K562 (cell line): ENCODE measurements around the gene RCC2. TPM values are rescaled to one million over a fixed set of nuclear protein-coding genes. Genes with fewer than 3 reads are reported as not detected.

ENCODE experiments used
- ARHGAP35 ChIP-seq: fragments of 450-650 bp; IDR thresholded peaks from 2 replicates; pipeline ENCODE4 v1.6.1; 2018; ENCODE audit not compliant: partially characterized antibody
- BCOR ChIP-seq: fragments of 450-650 bp; IDR thresholded peaks from 2 replicates; pipeline ENCODE4 v1.6.1; 2016
- CBFA2T2 ChIP-seq: fragments of 450-650 bp; conservative IDR thresholded peaks from 2 replicates; pipeline ENCODE4 v1.6.1; 2017; ENCODE audit warnings: mild to moderate bottlenecking
- CBX3 ChIP-seq, 2 experiments: IDR thresholded peaks; 1 replicate in 1 of 2; 2 replicates in 1 of 2; pipeline ENCODE4 v1.6.1; 2012; ENCODE audit warnings: inconsistent platforms in 2 of 2, low read length in 2 of 2, borderline replicate concordance in 1 of 2, control low read depth in 1 of 2
- DEAF1 ChIP-seq: fragments of 450-650 bp; formaldehyde crosslinking; IDR thresholded peaks from 2 replicates; pipeline ENCODE4 v1.4.0; 2020; ENCODE audit warnings: mild to moderate bottlenecking, moderate library complexity
- ELK1 ChIP-seq: sonication (generic); formaldehyde crosslinking; IDR thresholded peaks from 2 replicates; pipeline ENCODE4 v1.8.1; 2022; ENCODE audit warnings: missing genetic modification reagents
- HMGN3 ChIP-seq: IDR thresholded peaks from 2 replicates; pipeline ENCODE4 v1.6.1; 2011; ENCODE audit warnings: borderline replicate concordance, low read depth, mild to moderate bottlenecking, mixed read lengths, low read length; ENCODE audit not compliant: insufficient read length; ENCODE audit errors: extremely low read depth
- HMGXB4 ChIP-seq: sonication (generic); formaldehyde crosslinking; IDR thresholded peaks from 2 replicates; pipeline ENCODE4 v1.8.1; 2023; ENCODE audit warnings: mild to moderate bottlenecking, missing genetic modification reagents
- MEIS2 ChIP-seq: fragments of 450-650 bp; IDR thresholded peaks from 2 replicates; pipeline ENCODE4 v1.6.1; 2014; ENCODE audit warnings: mild to moderate bottlenecking; ENCODE audit not compliant: partially characterized antibody
- NRF1 ChIP-seq, 2 experiments: fragments of 450-650 bp; IDR thresholded peaks in 1 of 2; conservative IDR thresholded peaks in 1 of 2; 2 replicates each; pipeline ENCODE4 v1.6.1; 2014; ENCODE audit warnings: mild to moderate bottlenecking in 2 of 2
- PML ChIP-seq: IDR thresholded peaks from 2 replicates; pipeline ENCODE4 v1.6.1; 2012; ENCODE audit warnings: low read length, inconsistent platforms
- PRDM10 ChIP-seq: fragments of 450-650 bp; IDR thresholded peaks from 2 replicates; pipeline ENCODE4 v1.6.1; 2018; ENCODE audit not compliant: partially characterized antibody
- XRCC5 ChIP-seq: fragments of 200-400 bp; formaldehyde crosslinking; IDR thresholded peaks from 2 replicates; pipeline ENCODE4 v1.6.1; 2017; ENCODE audit warnings: low read depth, mild to moderate bottlenecking, low read length
- YY1 ChIP-seq, 3 experiments: IDR thresholded peaks; 2 replicates each; pipeline ENCODE4 v1.6.1; 2011; ENCODE audit warnings: low read length in 2 of 3, mild to moderate bottlenecking in 2 of 3, moderate library complexity in 2 of 3, borderline replicate concordance in 1 of 3, control low read depth in 1 of 3, low read depth in 1 of 3; ENCODE audit not compliant: insufficient read depth in 3 of 3, insufficient replicate concordance in 2 of 3, control insufficient read depth in 1 of 3, insufficient read length in 1 of 3; ENCODE audit errors: extremely low read depth in 1 of 3
- ZBTB9 ChIP-seq: fragments of 450-650 bp; formaldehyde crosslinking; IDR thresholded peaks from 2 replicates; pipeline ENCODE4 v1.4.0; 2020; ENCODE audit warnings: mild to moderate bottlenecking, moderate library complexity
- ZFP1 ChIP-seq: fragments of 450-650 bp; formaldehyde crosslinking; IDR thresholded peaks from 2 replicates; pipeline ENCODE4 v1.4.0; 2020; ENCODE audit warnings: mild to moderate bottlenecking, mixed read lengths
- polyA plus RNA-seq, 8 experiments: library from polyadenylated mRNA; depleted of rRNA in 4 of 8; stranded (reverse) in 5 of 8; unstranded in 3 of 8; fragments of >200 nt; fragmentation: Nextera tagmentation in 2 of 8; fragmentation: Illumina TruSeq in 1 of 8; extraction: Ambion mirVana in 2 of 8; extraction: Trizol in 1 of 8; gene quantifications; 2 replicates each; pipeline versions ENCODE4 v1.2.1 to v1.2.3, GENCODE V29; 2011 to 2014; ENCODE audit warnings: inconsistent platforms in 1 of 8, missing spikeins in 1 of 8
- total RNA-seq, 7 experiments: library from RNA; depleted of rRNA in 6 of 7; stranded (reverse); fragments of >200 nt in 6 of 7; fragmentation: Illumina TruSeq in 2 of 7; extraction: Trizol in 2 of 7; gene quantifications; 2 replicates each; pipeline versions ENCODE4 v1.2.1 to v1.2.3, GENCODE V29; 2011 to 2021; ENCODE audit warnings: low replicate concordance in 1 of 7

The RCC2 gene
- total and polyA plus RNA-seq, 9 of the 15 experiments (the other 6 are each of a cell fraction or from before 2014, with no cell fraction given) = 31.8 to 292 (median 116) TPM

- TF ChIP-seq NRF1 (conservative IDR thresholded peaks at IDR 0.05 in 1 of 2, IDR thresholded peaks at IDR 0.05 in 1 of 2) = no peak
- no peak for TF ChIP-seq CBX3 (IDR thresholded peaks at IDR 0.05; ENCODE audit: borderline replicate concordance in 1 of 2, low read length in 2 of 2)
- no peak for TF ChIP-seq BCOR
- no peak for TF ChIP-seq CBFA2T2
- no peak for TF ChIP-seq MEIS2
- TF ChIP-seq XRCC5 = 0 out of 2 replicates have a peak, but pooled peaks have one; percentile 40
- TF ChIP-seq HMGN3 = peak; percentile 72
- TF ChIP-seq ZFP1 = no peak
- no peak for TF ChIP-seq ARHGAP35
- TF ChIP-seq DEAF1 = peak; percentile 76
- TF ChIP-seq HMGXB4 (CRISPR knock-in tag) = 0 out of 2 replicates have a peak, but pooled peaks have one; percentile 32
- no peak for TF ChIP-seq ELK1 (CRISPR knock-in tag)
- 0 out of 2 replicates have a peak, but pooled peaks have one; percentile 17 for TF ChIP-seq ZBTB9
- TF ChIP-seq PML = peak; percentile 49
- peak in 2 of 3 experiments; percentile 23 to 61 for TF ChIP-seq YY1 (IDR thresholded peaks at IDR 0.05; ENCODE audit: borderline replicate concordance in 1 of 3, control insufficient read depth in 1 of 3, extremely low read depth in 1 of 3, insufficient read depth in 3 of 3, insufficient read length in 1 of 3, insufficient replicate concordance in 2 of 3, low read depth in 1 of 3, low read length in 2 of 3)
- TF ChIP-seq PRDM10 = peak; percentile 17
Measured at GRCh38 chr1:17419626-17420328, 19.7 kb downstream of the RCC2 start (continued).
